RWPE2 (cell line): Measurements from ENCODE around the gene ADAMTS16.

Source experiments
- ATAC-seq: fragments of 200-7000 bp; cut with Tn5 transposase; 3 replicates; pipeline ENCODE4 v1.9.1; 2021; ENCODE audit warnings: low read depth
- DNase-seq: peaks from one replicate; pipeline ENCODE4 v3.0.0-alpha.2; 2020; ENCODE audit warnings: low spot score
- H3K27ac ChIP-seq: fragments of 450-650 bp; 2 replicates; pipeline ENCODE4 v1.5.1; 2017; ENCODE audit warnings: mild to moderate bottlenecking; ENCODE audit not compliant: poor library complexity, severe bottlenecking
- H3K27me3 ChIP-seq: fragments of 250-450 bp; sonication (Bioruptor Pico); 2 replicates; pipeline ENCODE4 v1.5.1; 2021; ENCODE audit warnings: mild to moderate bottlenecking, moderate library complexity; ENCODE audit not compliant: insufficient read depth, poor library complexity, severe bottlenecking
- H3K36me3 ChIP-seq: fragments of 250-450 bp; sonication (Bioruptor Pico); 2 replicates; pipeline ENCODE4 v1.5.1; 2020; ENCODE audit warnings: low read depth, mild to moderate bottlenecking, moderate library complexity
- H3K4me1 ChIP-seq: fragments of 250-450 bp; sonication (Bioruptor Pico); 2 replicates; pipeline ENCODE4 v1.5.1; 2021; ENCODE audit warnings: mild to moderate bottlenecking, moderate library complexity; ENCODE audit not compliant: insufficient read depth, poor library complexity, severe bottlenecking
- H3K4me3 ChIP-seq: fragments of 250-450 bp; sonication (Bioruptor Pico); 2 replicates; pipeline ENCODE4 v1.5.1; 2021; ENCODE audit warnings: mild to moderate bottlenecking, moderate library complexity; ENCODE audit not compliant: severe bottlenecking
- H3K9me3 ChIP-seq: fragments of 250-450 bp; sonication (Bioruptor Pico); 2 replicates; pipeline ENCODE4 v1.5.1; 2021; ENCODE audit warnings: mild to moderate bottlenecking, moderate library complexity; ENCODE audit not compliant: severe bottlenecking
- CTCF ChIP-seq: fragments of 450-650 bp; IDR thresholded peaks from one replicate; pipeline ENCODE4 v1.5.1; 2017; ENCODE audit warnings: mild to moderate bottlenecking, moderate library complexity; ENCODE audit not compliant: poor library complexity, severe bottlenecking

ADAMTS16 gene

GRCh38 chr5:5350101-5350500 lies 210.0 kb downstream of the ADAMTS16 start:
- no peak for TF ChIP-seq CTCF
- H3K4me1 ChIP-seq = peaks cover 20% of the 10 kb centered on the region
- no peak for ATAC-seq

GRCh38 chr5:5351288-5351979 lies 211.3 kb downstream of the ADAMTS16 start:
- ATAC-seq = peak; percentile 94
- no peaks in the 10 kb centered on the region for H3K9me3 ChIP-seq
- H3K27me3 ChIP-seq = no peaks in the 10 kb centered on the region
- no peaks in the 10 kb centered on the region for H3K36me3 ChIP-seq
- H3K4me3 ChIP-seq = no peak overlapping the region
- H3K4me1 ChIP-seq = peaks cover 20% of the 10 kb centered on the region
- TF ChIP-seq CTCF = no peak
- peak overlapping the region; percentile 46 for H3K27ac ChIP-seq
- DNase-seq = peak; percentile 85

More at GRCh38 chr5:5350101-5350500, 210.0 kb downstream of the ADAMTS16 start:
- H3K4me3 ChIP-seq = no peak overlapping the region
- H3K27ac ChIP-seq = peak overlapping the region; percentile 46
- no peak for DNase-seq
- H3K9me3 ChIP-seq = no peaks in the 10 kb centered on the region
- no peaks in the 10 kb centered on the region for H3K36me3 ChIP-seq
- no peaks in the 10 kb centered on the region for H3K27me3 ChIP-seq

- H3K36me3 ChIP-seq = no peaks in the 10 kb centered on the region
- no peak for ATAC-seq
- TF ChIP-seq CTCF = no peak
- no peaks in the 10 kb centered on the region for H3K27me3 ChIP-seq
- H3K4me3 ChIP-seq = no peak overlapping the region
- no peak for DNase-seq
- peaks cover 20% of the 10 kb centered on the region for H3K4me1 ChIP-seq
- no peak overlapping the region for H3K27ac ChIP-seq
- H3K9me3 ChIP-seq = no peaks in the 10 kb centered on the region
Observed at GRCh38 chr5:5352675-5353074, 212.5 kb downstream of the ADAMTS16 start.

- Histone ChIP-seq H3K27me3 (no peaks in the 10 kb centered on the region), H3K36me3 (no peaks in the 10 kb centered on the region), H3K4me1 (peaks cover 20% of the 10 kb centered on the region), H3K9me3 (no peaks in the 10 kb centered on the region), H3K4me3 (no peak overlapping the region), H3K27ac (no peak overlapping the region)
- TF ChIP-seq CTCF = no peak
- DNase-seq = no peak
- ATAC-seq = no peak
Observed at GRCh38 chr5:5353681-5354080, 213.6 kb downstream of the ADAMTS16 start.

GRCh38 chr5:5356765-5357164 lies 216.6 kb downstream of the ADAMTS16 start:
- Histone ChIP-seq H3K27me3 (no peaks in the 10 kb centered on the region), H3K4me3 (no peak overlapping the region), H3K4me1 (peaks cover 2% of the 10 kb centered on the region), H3K27ac (no peak overlapping the region), H3K36me3 (no peaks in the 10 kb centered on the region), H3K9me3 (no peaks in the 10 kb centered on the region)
- ATAC-seq (no peak), DNase-seq (no peak)
- no peak for TF ChIP-seq CTCF
